GM12873 (cell line): ENCODE results near the gene RETSAT.

Source experiments
- CTCF ChIP-seq: IDR thresholded peaks from 2 replicates; pipeline ENCODE4 v1.5.1; 2012; ENCODE audit warnings: low read depth, mild to moderate bottlenecking, moderate library complexity, low read length, control low read depth; ENCODE audit not compliant: insufficient read depth; ENCODE audit errors: missing control alignments

RETSAT gene

GRCh38 chr2:85325466-85325811 is 28.9 kb downstream of the RETSAT start:
- no peak for TF ChIP-seq CTCF

DNA sequence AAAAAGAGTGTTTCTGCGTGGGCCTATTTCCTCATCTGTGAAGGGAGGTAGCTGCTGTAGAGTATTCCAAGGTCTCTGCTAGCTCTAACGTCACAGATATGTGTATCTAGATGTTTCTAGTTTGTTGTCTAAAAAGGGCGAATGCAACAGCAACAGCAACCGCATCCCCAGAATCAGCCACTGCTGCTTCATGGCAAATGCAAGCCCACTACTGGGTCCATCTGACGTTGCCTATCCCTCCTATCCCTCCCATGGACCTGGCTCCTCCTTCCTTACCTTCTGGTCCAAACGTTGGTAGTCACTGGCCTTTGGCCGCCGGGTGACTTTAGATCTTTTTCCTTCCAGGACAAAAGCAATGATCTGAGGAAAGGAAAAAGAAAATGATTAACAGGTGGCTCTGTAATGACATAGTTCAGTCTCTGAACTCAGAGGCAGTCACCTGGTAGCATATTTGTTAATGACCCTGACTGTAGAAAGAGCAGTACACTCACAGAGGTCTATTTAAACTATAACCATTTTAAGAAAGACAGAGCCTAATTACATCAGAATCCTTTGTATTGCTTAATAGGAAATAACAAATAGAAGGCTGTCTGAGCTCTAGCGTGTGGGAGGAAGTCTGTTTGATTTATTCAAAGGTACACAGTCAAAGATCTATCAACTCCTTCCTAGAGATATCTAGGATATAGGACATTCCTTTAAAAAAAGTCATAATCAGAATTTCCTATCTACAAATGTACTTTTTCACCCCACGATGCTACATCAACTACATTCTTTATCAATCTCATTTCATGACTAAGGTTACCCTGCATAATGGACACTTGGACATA is 29.5 kb downstream of the RETSAT start:
- no peak for TF ChIP-seq CTCF

DNA sequence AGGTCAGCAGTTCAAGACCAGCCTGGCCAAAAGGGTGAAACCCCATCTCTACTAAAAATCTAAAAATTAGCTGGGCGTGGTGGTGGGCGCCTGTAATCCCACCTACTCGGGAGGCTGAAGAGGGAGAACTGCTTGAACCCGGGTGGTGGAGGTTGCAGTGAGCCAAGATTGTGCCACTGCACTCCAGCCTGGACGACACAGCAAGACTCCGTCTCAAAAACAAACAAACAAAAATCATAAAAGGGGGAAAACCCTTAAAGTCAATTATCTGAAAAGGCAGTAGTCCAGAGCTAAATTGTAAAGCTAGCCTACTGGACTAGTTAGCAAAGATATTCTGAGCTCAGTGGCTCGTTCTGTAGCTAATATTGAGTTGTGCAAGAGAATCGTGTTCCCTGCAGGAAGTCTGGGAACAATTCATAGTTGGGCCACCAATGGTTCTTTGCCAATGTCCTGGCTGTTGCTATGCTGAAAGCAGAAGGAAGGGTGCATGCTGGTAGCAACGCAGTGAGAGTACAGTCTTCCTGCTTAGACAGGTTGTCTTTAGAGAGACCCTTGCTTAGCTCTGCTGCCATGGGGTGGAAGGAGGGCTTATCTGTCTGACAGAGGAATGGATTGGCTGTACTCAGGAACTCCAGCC is 30.9 kb downstream of the RETSAT start:
- no peak for TF ChIP-seq CTCF

DNA sequence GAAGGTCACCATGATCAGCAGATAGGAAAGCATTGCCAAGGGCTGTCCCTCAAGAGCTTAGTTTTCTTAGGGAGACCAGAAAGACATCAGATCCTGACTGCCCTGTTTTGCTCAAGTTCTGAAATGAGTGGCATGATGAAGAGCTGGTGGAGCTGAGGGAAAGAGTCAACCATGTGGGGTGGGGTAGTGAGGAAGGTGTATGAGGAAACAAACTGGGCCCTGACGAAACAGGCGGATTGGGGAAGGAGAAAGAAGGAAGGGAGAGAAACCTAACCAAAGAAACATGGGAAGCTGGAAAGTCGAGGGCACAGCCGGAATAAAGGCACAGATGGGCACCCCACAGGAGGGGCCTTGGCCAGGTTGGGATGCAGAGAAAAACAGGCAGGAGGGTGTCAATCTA is 34.5 kb downstream of the RETSAT start:
- no peak for TF ChIP-seq CTCF

GRCh38 chr2:85318222-85319074 is 35.9 kb downstream of the RETSAT start:
- no peak for TF ChIP-seq CTCF

DNA sequence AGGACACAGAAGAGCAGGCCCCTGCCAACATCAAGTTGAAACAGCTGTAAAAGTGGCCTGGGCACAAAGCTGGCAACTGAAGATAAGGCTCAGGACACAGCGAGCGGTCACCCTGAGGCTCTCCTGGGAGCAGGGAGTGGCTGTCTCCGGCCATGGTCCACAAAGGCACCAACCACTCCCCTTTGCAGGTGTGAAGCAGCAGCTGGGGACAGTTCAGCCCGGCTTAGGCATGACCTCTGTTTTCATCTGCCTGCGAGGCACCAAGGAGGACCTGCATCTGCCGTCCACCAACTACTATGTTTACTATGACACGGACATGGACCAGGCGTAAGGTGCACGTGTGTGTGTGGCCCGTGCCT is 39.5 kb downstream of the RETSAT start:
- TF ChIP-seq CTCF = no peak

DNA sequence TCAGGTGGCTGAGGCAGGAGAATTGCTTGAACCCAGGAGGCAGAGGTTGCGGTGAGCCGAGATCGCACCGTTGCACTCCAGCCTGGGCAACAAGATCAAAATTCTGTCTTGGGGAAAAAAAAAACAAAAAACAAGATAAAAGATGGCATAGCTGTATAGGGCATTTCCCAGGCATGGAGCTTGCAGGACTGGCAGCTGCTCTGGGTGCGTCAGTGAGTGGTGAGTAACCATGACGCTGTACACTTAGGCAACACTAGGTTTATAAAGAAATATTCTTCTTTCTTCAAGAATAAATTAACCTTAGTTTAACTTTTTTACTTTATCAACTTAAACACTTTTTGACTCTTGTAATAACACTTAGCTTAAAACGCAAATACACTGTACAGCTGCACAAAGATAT is 41.9 kb downstream of the RETSAT start:
- no peak for TF ChIP-seq CTCF
